GM12872 (cell line): ENCODE measurements around the gene PFDN6.

Experiments
- CTCF ChIP-seq: IDR thresholded peaks from 3 replicates; pipeline ENCODE4 v1.5.1; 2011; ENCODE audit warnings: low read depth, mild to moderate bottlenecking, low read length, moderate library complexity; ENCODE audit not compliant: insufficient read depth

The PFDN6 gene

GRCh38 chr6:33314515-33314942, 25.1 kb downstream of the PFDN6 start:
- TF ChIP-seq CTCF = no peak

GRCh38 chr6:33314943-33315792, 25.8 kb downstream of the PFDN6 start:
- TF ChIP-seq CTCF = no peak

GRCh38 chr6:33315793-33316602, 26.6 kb downstream of the PFDN6 start:
- no peak for TF ChIP-seq CTCF

GRCh38 chr6:33316603-33317418, 27.4 kb downstream of the PFDN6 start:
- TF ChIP-seq CTCF = no peak

GRCh38 chr6:33317419-33317668, 27.9 kb downstream of the PFDN6 start:
- TF ChIP-seq CTCF = no peak

GRCh38 chr6:33317669-33318425, 28.4 kb downstream of the PFDN6 start, which contains the start of gene ZBTB22:
ZBTB22 (minus strand) TSS chr6:33317744; CDS start chr6:33316916, 828 bp downstream.
- TF ChIP-seq CTCF = no peak
